Neural cell (in vitro differentiated cells): ENCODE data around the gene CDKAL1. TPM values are rescaled to one million over a fixed set of nuclear protein-coding genes. Genes with fewer than 3 reads are reported as not detected.

Source experiments
- H2AFZ ChIP-seq: fragments of 200-600, 300-800 bp; sonication (generic), shearing (Covaris generic); 2 replicates; pipeline ENCODE4 v1.6.0; 2014; ENCODE audit warnings: low read depth, mild to moderate bottlenecking, antibody characterized with exemption, low read length, moderate library complexity
- H3F3A ChIP-seq: fragments of 200-600 bp; shearing (Covaris generic); 2 replicates; pipeline ENCODE4 v1.6.1; 2016; ENCODE audit warnings: mild to moderate bottlenecking, moderate library complexity, mixed read lengths, antibody characterized with exemption, low read length; ENCODE audit not compliant: insufficient read depth, poor library complexity, severe bottlenecking
- H3K27ac ChIP-seq: fragments of 200-600, 300-800 bp; sonication (generic), shearing (Covaris generic); 2 replicates; pipeline ENCODE4 v1.5.1; 2014; ENCODE audit warnings: mild to moderate bottlenecking, low read length, moderate library complexity
- H3K27me3 ChIP-seq: fragments of 300-800, 200-600 bp; sonication (generic), shearing (Covaris generic); 2 replicates; pipeline ENCODE4 v1.6.0; 2014; ENCODE audit warnings: mild to moderate bottlenecking, low read depth, low read length, moderate library complexity; ENCODE audit not compliant: insufficient read depth
- H3K36me3 ChIP-seq: fragments of 300-800, 200-600 bp; sonication (generic), shearing (Covaris generic); 2 replicates; pipeline ENCODE4 v1.5.1; 2014; ENCODE audit warnings: mild to moderate bottlenecking, antibody characterized with exemption, low read length, moderate library complexity; ENCODE audit not compliant: insufficient read depth
- H3K4me2 ChIP-seq: fragments of 300-800, 200-600 bp; sonication (generic), shearing (Covaris generic); 2 replicates; pipeline ENCODE4 v1.6.0; 2014; ENCODE audit warnings: mild to moderate bottlenecking, low read length
- H3K4me3 ChIP-seq: fragments of 300-800, 200-600 bp; sonication (generic), shearing (Covaris generic); 2 replicates; pipeline ENCODE4 v1.5.1; 2014; ENCODE audit warnings: mild to moderate bottlenecking, low read length, moderate library complexity
- H3K79me2 ChIP-seq: fragments of 200-600 bp; shearing (Covaris generic); replicated peaks from 2 replicates; pipeline ENCODE4 v1.6.0; 2014; ENCODE audit warnings: mild to moderate bottlenecking, low read length, moderate library complexity; ENCODE audit not compliant: insufficient read depth
- H3K9ac ChIP-seq: fragments of 300-800, 200-600 bp; sonication (generic), shearing (Covaris generic); 2 replicates; pipeline ENCODE4 v1.6.1; 2016; ENCODE audit warnings: mild to moderate bottlenecking, low read length, mixed read lengths
- H3K9me2 ChIP-seq: fragments of 200-600 bp; shearing (Covaris generic); 2 replicates; pipeline ENCODE4 v1.6.1; 2016; ENCODE audit warnings: mild to moderate bottlenecking, low read length, mixed read lengths; ENCODE audit not compliant: insufficient read depth
- H3K9me3 ChIP-seq: fragments of 200-600, 300-800 bp; sonication (generic), shearing (Covaris generic); 2 replicates; pipeline ENCODE4 v1.6.1; 2016; ENCODE audit warnings: mild to moderate bottlenecking, mixed run types, low read length, moderate library complexity, mixed read lengths
- H4K20me1 ChIP-seq: fragments of 200-600 bp; shearing (Covaris generic); 2 replicates; pipeline ENCODE4 v1.6.1; 2016; ENCODE audit warnings: mild to moderate bottlenecking, mixed run types; ENCODE audit not compliant: insufficient read depth
- CTCF ChIP-seq: fragments of 450-650 bp; IDR thresholded peaks from 2 replicates; pipeline ENCODE4 v1.5.1; 2014; ENCODE audit warnings: antibody characterized with exemption, mild to moderate bottlenecking, moderate library complexity; ENCODE audit not compliant: poor library complexity, severe bottlenecking
- EP300 ChIP-seq: fragments of 450-650 bp; conservative IDR thresholded peaks from 2 replicates; pipeline ENCODE4 v1.6.1; 2014; ENCODE audit warnings: antibody characterized with exemption, mild to moderate bottlenecking, moderate library complexity; ENCODE audit not compliant: poor library complexity, severe bottlenecking
- EZH2 ChIP-seq: fragments of 200-600, 300-800 bp; shearing (Covaris generic), sonication (generic); IDR thresholded peaks from 2 replicates; pipeline ENCODE4 v1.6.1; 2014; ENCODE audit warnings: antibody characterized with exemption, low read length, borderline replicate concordance, mild to moderate bottlenecking; ENCODE audit not compliant: insufficient read depth, poor library complexity, severe bottlenecking
- MXI1 ChIP-seq: fragments of 450-650 bp; conservative IDR thresholded peaks from 2 replicates; pipeline ENCODE4 v1.6.1; 2014; ENCODE audit warnings: antibody characterized with exemption, mild to moderate bottlenecking; ENCODE audit not compliant: poor library complexity, severe bottlenecking
- POLR2AphosphoS5 ChIP-seq: IDR thresholded peaks from 2 replicates; pipeline ENCODE4 v1.6.1; 2012
- RAD21 ChIP-seq: fragments of 450-650 bp; conservative IDR thresholded peaks from 2 replicates; pipeline ENCODE4 v1.6.1; 2014; ENCODE audit warnings: antibody characterized with exemption, mild to moderate bottlenecking, moderate library complexity
- REST ChIP-seq: IDR thresholded peaks from 2 replicates; pipeline ENCODE4 v1.6.1; 2012; ENCODE audit warnings: borderline replicate concordance
- SMC3 ChIP-seq: fragments of 450-650 bp; conservative IDR thresholded peaks from 2 replicates; pipeline ENCODE4 v1.6.1; 2014; ENCODE audit warnings: antibody characterized with exemption, mild to moderate bottlenecking, moderate library complexity; ENCODE audit not compliant: poor library complexity
- TAF1 ChIP-seq: IDR thresholded peaks from 2 replicates; pipeline ENCODE4 v1.6.1; 2012; ENCODE audit warnings: low read depth
- polyA plus RNA-seq: library from polyadenylated mRNA; depleted of rRNA; stranded (reverse); fragments of >200 nt; gene quantifications from 2 replicates; pipeline ENCODE4 v1.2.3, GENCODE V29; 2014

The CDKAL1 gene
- polyA plus RNA-seq, 1 donor from 2014 or later = 10.7 TPM

DNA sequence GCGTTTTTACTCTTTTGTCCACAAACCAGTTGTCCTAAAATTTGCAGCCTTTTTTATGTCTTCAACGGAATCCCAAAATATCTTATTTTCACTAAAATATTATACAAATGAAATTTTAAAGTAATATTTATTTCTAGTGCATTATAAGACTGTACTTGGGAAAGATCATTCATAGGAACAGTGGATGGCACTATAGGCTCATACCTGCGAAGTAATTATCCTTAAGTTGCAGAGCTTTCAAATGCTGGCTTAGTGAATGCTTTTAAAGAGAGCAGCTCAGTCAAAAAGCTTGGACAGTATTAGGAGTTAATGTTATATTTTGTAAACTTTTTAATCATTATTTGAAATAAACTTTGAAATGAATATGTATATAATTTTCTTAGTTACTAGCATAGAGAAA lies 254.9 kb downstream of the CDKAL1 start:
- Histone ChIP-seq H3K79me2 (no peaks in the 10 kb centered on the region), H3K9ac (no peak overlapping the region), H2AFZ (no peak overlapping the region), H3K36me3 (no peaks in the 10 kb centered on the region), H3K27ac (no peak overlapping the region), H3F3A (no peaks in the 10 kb centered on the region), H4K20me1 (no peaks in the 10 kb centered on the region), H3K4me2 (no peak overlapping the region), H3K4me3 (no peak overlapping the region), H3K9me3 (no peaks in the 10 kb centered on the region), H3K9me2 (no peaks in the 10 kb centered on the region), H3K27me3 (no peaks in the 10 kb centered on the region)
- TF ChIP-seq CTCF = peak; percentile 73
- no peak for TF ChIP-seq REST
- peak; percentile 84 for TF ChIP-seq SMC3
- no peak for TF ChIP-seq EZH2
- no peak for TF ChIP-seq MXI1
- no peak for TF ChIP-seq EP300
- peak; percentile 88 for TF ChIP-seq RAD21
- TF ChIP-seq TAF1 = no peak
- no peak for TF ChIP-seq POLR2AphosphoS5

DNA sequence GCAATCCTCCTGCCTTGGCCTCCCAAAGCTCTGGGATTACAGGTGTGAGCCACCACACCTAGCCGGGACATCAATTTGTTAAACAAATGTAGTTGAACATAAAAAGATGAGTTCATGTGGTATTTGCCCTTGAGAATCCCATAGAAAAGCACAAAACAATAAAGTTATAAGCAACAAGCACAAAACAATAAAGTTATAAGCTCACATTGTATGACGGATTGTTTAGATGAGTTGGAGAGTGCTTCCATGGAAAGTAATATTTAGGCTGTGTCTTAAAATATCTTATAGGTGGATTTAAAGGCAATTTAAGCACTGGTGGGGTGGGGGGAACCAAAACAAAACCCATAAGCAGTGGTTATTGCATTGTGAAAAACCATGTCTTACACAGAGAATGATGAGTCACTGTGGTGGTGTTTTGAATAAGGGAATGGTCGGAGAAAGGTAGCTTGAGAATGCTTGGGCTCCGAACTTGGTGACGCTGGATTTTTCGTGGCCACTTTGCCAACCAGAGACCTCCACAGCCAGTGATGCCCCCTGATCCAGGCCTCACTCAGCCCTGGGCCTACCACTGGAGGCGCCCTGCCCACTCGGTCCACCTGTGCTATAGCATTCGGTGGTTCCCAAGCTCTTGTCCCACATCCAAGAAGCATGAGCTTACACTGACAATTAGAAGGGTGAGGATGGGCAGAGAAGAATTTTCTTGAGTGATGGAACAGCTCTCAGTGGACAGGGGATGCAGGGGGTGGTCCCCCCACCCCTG lies 256.0 kb downstream of the CDKAL1 start:
- no peaks in the 10 kb centered on the region for H3K9me3 ChIP-seq
- H3F3A ChIP-seq = no peaks in the 10 kb centered on the region
- H3K36me3 ChIP-seq = no peaks in the 10 kb centered on the region
- H3K27ac ChIP-seq = no peak overlapping the region
- TF ChIP-seq RAD21 (no peak), MXI1 (no peak)
- H3K79me2 ChIP-seq = no peaks in the 10 kb centered on the region
- H4K20me1 ChIP-seq = no peaks in the 10 kb centered on the region
- no peak overlapping the region for H3K4me2 ChIP-seq
- H3K4me3 ChIP-seq = no peak overlapping the region
- no peaks in the 10 kb centered on the region for H3K27me3 ChIP-seq
- no peak overlapping the region for H2AFZ ChIP-seq
- H3K9ac ChIP-seq = no peak overlapping the region
- no peaks in the 10 kb centered on the region for H3K9me2 ChIP-seq
